ENCODE measurements around the gene OTUB2.
A peak's percentile ranks its signal among the peaks of the same experiment; 100 is the strongest.

The OTUB2 gene

GRCh38 chr14:94026173-94026888, at the start of gene OTUB2:
TSS of gene OTUB2 (plus strand) at chr14:94026340. CDS start at chr14:94026538, 198 bp downstream.
- TF ChIP-seq ZNF274 (IDR thresholded peaks at IDR 0.05; ENCODE audit: low read depth, low read length): no peak
- peak within 1 kb of the TSS; percentile 5; the same call in 1 of the 2 replicates for H3K4me3 ChIP-seq (ENCODE audit: low read length)

- H3K4me3 ChIP-seq (ENCODE audit: low read length): peak within 1 kb of the TSS; percentile 51; the same call in 1 of the 2 replicates
- TF ChIP-seq ZNF274 (IDR thresholded peaks at IDR 0.05; ENCODE audit: low read depth, low read length): no peak
Measured at GRCh38 chr14:93976477-93977057, 49.6 kb upstream of the OTUB2 start, which contains the start of gene ASB2. TSS of gene ASB2 (minus strand) at chr14:93976570. CDS start at chr14:93964539, 12,031 bp downstream.

GRCh38 chr14:93977171-93977570, 49.0 kb upstream of the OTUB2 start:
- H3K4me3 ChIP-seq (ENCODE audit: low read length): peak overlapping the region; percentile 51; the same call in 1 of the 2 replicates
- no peak for TF ChIP-seq ZNF274 (IDR thresholded peaks at IDR 0.05; ENCODE audit: low read depth, low read length)

GRCh38 chr14:93977790-93978581, 48.2 kb upstream of the OTUB2 start:
- TF ChIP-seq ZNF274 (IDR thresholded peaks at IDR 0.05; ENCODE audit: low read depth, low read length): no peak
- no peak overlapping the region for H3K4me3 ChIP-seq (ENCODE audit: low read length)

GRCh38 chr14:93978735-93979134, 47.4 kb upstream of the OTUB2 start:
- H3K4me3 ChIP-seq (ENCODE audit: low read length): no peak overlapping the region; the same call in 1 of the 2 replicates
- TF ChIP-seq ZNF274 (IDR thresholded peaks at IDR 0.05; ENCODE audit: low read depth, low read length): no peak

GRCh38 chr14:93980456-93981201, 45.5 kb upstream of the OTUB2 start:
- H3K4me3 ChIP-seq (ENCODE audit: low read length): no peak overlapping the region
- no peak for TF ChIP-seq ZNF274 (IDR thresholded peaks at IDR 0.05; ENCODE audit: low read depth, low read length)

- no peak overlapping the region for H3K4me3 ChIP-seq (ENCODE audit: low read length)
- no peak for TF ChIP-seq ZNF274 (IDR thresholded peaks at IDR 0.05; ENCODE audit: low read depth, low read length)
Measured at GRCh38 chr14:93981316-93982229, 44.6 kb upstream of the OTUB2 start.

- no peak overlapping the region for H3K4me3 ChIP-seq (ENCODE audit: low read length)
- TF ChIP-seq ZNF274 (IDR thresholded peaks at IDR 0.05; ENCODE audit: low read depth, low read length): no peak
Measured at GRCh38 chr14:93982230-93983007, 43.7 kb upstream of the OTUB2 start.

- TF ChIP-seq ZNF274 (IDR thresholded peaks at IDR 0.05; ENCODE audit: low read depth, low read length): no peak
- H3K4me3 ChIP-seq (ENCODE audit: low read length): no peak overlapping the region
Measured at GRCh38 chr14:93984070-93984469, 42.1 kb upstream of the OTUB2 start.

GRCh38 chr14:93984987-93985410, 41.1 kb upstream of the OTUB2 start:
- no peak overlapping the region for H3K4me3 ChIP-seq (ENCODE audit: low read length)
- TF ChIP-seq ZNF274 (IDR thresholded peaks at IDR 0.05; ENCODE audit: low read depth, low read length): no peak

GRCh38 chr14:93986955-93987354, 39.2 kb upstream of the OTUB2 start:
- no peak for TF ChIP-seq ZNF274 (IDR thresholded peaks at IDR 0.05; ENCODE audit: low read depth, low read length)
- H3K4me3 ChIP-seq (ENCODE audit: low read length): no peak overlapping the region

- no peak overlapping the region for H3K4me3 ChIP-seq (ENCODE audit: low read length)
- TF ChIP-seq ZNF274 (IDR thresholded peaks at IDR 0.05; ENCODE audit: low read depth, low read length): no peak
Measured at GRCh38 chr14:93987376-93987775, 38.8 kb upstream of the OTUB2 start.

Data from GM08714 (cell line).